ENCODE measurements around the gene TRAPPC6A.

TRAPPC6A gene

DNA sequence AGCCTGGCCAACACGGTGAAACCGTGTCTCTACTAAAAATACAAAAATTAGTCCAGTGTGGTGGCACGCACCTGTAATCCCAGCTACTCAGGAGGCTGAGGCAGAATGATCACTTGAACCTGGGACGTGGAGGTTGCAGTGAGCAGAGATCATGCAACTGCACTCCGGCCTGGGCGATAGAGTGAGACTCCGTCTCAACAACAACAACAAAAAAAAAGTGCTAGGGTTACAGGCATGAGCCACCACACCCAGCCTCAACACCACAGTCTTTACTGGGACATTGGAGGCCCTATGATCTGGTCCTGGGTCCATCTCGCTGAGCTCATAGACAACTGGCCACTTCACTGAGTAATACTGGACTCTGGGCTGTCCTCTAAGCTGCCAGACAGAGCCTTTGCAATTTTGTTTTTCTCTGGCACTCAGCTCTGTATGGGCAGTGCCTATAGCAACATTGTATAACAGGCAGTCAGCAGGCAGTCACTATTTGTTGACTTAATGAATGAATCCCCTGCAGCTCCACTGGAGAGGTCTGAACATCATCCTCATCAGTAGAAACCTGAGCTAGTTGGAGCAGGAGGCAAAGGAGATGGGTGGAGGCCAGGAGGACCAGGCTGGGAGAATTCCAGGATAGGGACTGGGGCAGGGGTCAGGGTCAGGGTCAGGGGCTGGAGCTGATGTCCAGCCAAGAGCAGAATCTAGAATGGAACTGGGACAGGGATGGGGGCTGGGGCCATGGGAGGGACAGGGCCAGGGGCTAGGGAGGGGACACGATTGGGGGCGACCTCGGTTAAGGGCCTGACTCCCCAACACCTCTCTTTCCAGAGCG is 8.7 kb upstream of the TRAPPC6A start:
- DNase-seq (ENCODE audit: low spot score): no peak

DNA sequence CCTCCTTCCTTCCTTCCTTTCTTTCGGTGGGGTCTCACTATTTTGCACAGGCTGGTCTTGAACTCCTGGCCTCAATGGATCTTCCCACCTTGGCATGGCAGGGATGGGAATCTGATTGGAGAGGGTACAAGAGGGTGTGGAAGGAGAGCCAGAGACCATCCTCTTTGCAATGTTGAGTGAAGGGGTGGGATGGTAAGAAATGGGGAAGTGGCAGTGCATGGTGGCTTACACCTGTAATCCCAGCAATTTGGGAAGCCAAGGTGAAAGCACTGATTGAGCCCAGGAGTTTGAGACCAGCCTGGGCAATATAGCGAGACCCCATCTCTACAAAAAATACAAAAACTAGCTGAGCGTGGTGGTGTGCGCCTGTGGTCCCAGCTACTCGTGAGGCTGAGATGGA is 6.1 kb upstream of the TRAPPC6A start:
- no peak for DNase-seq (ENCODE audit: low spot score)

DNA sequence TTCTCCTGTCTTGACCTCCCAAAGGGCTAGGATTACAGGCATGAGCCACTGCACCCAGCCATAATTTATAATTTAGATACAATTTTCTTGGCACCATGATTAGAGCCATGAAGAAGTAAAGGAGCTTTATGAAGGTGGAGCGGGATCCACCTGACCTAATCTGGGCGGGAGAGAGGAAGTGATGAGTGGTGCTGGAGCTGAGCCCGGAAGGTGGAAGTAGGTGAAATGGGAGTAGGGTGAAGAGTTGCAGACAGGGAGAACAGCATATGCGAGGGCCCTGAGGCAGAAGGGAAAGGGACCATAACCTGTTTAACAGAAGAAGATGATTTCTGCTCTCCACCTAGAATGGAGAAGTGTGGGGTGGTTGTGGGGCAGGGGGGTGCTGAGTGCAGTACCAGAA is 4.7 kb upstream of the TRAPPC6A start:
- no peak for DNase-seq (ENCODE audit: low spot score)

DNA sequence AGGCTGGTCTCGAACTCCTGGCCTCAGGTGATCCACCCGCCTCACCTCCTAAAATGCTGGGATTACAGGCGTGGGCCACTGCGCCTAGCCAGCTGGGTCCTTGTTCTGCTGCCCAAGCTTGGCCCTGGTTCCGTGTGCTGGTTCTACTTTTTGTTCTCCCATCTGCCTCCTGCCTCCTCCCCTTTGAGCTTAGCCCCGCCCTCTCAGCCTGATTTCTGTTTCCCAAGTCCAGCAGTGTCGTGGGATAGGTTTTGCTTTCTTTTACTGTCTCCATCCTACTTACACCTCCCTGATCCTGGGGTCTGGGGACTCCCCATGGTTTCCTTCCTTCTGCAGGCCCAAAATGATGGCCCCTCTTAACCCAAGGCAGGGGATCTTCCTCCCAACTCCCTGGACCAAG is 2.9 kb upstream of the TRAPPC6A start:
- DNase-seq (ENCODE audit: low spot score): no peak

DNA sequence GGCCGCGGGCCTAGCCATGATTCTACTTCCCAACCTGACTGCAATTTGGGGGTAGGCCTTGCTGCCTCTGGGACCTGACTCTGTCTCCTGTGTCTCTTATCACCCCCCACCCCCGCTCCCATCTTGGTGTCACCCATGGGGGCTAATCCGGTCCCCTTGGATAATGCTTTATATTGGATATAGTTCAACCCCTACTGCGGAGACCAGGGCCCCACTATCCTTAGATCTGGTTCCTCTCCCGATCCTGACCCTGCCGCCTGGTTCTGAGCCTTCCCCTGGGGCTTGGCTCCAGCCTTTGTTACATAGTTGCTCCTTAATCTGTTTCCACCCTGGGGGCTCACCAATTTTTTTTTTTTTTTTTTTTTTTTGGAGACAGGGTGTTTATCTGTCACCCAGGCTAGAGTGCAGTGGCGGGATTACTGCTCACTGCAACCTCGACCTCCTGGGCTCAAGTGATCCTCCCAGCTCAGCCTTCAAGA is 1.9 kb upstream of the TRAPPC6A start:
- no peak for DNase-seq (ENCODE audit: low spot score)

DNA sequence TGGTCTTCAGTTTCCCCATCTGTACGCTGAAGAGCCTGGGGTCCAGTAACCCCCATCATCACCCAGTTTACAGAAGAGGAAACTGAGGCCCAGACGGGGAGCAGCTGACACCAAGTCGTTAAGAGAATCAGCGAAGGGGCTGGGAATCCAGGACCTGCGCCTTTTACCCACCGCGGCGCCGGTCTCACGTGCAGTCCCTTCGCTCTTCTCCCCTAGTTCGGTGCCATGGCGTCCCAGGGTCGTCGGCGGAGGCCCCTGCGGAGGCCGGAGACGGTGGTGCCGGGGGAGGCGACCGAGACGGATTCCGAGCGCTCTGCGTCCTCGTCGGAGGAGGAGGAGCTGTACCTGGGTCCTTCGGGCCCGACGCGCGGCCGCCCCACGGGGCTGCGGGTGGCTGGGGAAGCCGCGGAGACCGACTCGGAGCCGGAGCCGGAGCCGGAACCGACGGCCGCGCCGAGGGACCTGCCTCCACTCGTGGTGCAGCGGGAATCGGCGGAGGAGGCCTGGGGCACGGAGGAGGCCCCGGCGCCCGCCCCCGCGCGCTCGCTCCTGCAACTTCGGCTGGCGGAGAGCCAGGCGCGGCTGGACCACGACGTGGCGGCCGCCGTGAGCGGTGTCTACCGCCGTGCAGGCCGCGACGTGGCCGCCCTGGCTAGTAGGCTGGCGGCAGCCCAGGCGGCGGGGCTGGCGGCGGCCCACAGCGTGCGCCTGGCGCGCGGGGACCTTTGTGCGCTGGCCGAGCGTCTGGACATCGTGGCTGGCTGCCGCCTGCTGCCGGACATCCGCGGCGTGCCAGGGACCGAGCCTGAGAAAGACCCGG is 1.2 kb upstream of the TRAPPC6A start:
- DNase-seq (ENCODE audit: low spot score): peak; percentile 44

DNA sequence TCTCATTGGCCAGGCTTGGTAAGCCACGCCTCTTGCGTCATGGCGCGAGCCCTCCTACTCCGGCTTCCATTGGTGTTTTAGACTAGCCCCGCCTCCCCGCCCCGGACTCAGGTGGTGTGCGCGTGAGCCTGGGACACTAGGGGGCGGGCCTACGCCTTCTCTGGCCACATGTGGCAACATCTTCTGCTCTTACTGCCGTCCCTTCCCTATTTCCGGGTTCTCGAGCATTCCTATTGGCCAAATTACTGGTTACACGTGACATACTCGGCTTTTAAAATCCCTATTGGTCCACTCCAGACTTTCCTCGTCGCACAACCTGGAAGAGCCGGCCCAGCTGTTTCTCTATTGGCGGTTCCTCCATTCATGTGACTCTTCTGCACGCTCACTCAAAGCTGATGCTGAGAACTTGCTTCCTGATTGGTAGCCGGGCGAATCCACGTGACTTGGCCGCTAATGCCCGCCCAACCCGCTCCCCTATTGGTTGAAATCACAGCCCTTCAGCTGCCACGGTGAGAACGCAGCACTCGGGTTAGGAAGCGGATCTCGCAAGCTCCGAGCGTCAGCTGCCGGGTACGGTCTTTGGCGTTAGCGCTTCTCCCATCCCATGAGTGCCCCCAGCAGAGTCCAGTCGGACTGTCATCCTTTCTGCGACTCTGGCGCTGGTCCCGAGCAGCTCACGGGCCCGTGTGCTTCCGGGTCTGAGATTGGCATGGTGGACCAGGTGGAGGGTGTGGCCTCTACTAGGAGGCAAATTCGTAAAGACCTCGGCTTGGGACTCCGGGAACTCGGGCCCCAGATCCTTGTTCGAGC is 430 bp upstream of the TRAPPC6A start, which contains the start of gene BLOC1S3:
Gene BLOC1S3, plus strand, starts transcription at position 523 of the 810 bp plus-strand sequence. CDS start 513 bp downstream, outside the sequence.
- DNase-seq (ENCODE audit: low spot score): peak; percentile 100

DNA sequence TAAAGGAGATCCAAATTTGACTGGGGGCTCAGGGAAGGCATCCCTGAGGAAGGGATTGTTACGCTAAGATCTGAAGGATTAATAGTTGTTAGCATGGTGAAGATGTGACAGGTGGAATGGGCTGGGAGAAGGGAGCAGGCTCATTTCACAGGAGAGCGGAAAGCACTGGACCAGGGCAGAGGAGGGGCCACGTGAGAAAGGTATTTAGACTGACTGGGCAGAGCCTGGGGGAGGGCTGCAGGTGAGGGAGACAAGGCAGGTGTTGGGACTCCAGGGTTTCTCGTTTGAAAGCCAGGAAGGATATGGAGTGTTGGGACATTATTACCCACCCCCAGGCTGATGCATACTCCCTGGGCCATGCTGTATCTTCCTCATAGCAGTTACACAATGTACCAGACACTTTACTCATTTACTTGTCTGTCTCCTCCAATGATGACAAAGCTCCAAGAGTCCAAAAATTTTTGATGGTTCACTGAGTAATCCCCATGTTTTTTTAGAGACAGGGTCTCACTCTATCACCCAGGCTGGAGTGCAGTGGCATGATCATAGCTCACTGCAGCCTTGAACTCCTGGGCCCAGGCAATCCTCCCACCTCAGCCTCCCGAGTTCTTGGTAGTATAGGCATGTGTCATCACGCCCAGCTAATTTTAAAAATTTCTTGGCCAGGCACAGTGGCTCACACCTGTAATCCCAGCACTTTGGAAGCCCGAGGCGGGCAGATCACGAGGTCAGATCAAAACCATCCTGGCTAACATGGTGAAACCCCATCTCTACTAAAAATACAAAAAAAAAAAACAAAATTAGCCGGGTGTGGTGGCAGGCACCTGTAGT is 2.3 kb downstream of the TRAPPC6A start:
- peak; percentile 47 for DNase-seq (ENCODE audit: low spot score)

DNA sequence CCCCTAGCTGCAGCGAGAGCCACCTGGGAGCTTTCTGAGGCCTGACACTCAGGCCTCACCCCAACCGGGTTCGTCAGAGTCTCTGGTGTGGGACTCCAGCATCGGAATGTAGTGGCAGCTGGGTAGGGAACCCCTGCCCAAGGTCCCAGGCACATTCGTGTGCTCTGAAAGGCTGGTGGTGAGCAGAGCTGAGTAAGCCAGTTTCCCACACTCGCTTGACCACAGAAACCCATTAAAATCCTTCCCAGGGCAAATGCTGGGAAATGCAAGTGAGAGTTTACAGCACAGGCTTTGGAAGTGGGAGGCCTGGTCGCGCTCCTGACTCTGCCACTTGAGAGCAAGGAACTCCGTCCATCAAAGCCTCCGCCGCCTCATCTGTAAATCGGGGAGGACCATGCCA is 4.2 kb downstream of the TRAPPC6A start:
- DNase-seq (ENCODE audit: low spot score): peak; percentile 77

DNA sequence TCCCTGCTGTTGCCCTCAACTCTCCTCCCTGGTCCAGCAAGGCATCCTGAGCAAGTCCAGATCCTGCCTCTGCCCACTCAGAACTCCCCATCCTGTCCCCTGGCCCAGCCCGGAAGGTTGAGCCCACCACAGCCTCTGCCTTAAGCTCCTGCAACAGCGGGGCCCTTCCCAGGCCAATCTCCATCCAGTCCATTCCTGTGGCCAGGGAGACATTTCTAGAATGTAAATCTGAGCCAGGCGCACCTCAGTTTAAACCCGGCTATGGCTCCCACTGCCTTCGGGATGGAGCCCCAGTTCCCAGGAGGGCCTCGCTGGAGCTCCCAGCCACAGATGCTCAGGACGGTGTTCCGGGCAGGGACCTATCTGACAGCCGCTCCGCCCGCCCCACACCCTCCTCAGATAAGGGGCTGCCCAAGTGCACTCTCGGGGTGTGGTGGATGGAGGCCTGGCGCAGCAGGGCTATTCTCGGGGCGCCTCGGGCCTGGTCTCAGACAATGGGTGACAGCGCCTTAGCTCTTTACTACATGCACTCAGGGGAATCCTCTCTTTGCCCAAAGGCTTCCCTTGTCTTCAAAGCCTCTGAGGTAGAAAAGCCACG is 5.3 kb downstream of the TRAPPC6A start:
- no peak for DNase-seq (ENCODE audit: low spot score)

DNA sequence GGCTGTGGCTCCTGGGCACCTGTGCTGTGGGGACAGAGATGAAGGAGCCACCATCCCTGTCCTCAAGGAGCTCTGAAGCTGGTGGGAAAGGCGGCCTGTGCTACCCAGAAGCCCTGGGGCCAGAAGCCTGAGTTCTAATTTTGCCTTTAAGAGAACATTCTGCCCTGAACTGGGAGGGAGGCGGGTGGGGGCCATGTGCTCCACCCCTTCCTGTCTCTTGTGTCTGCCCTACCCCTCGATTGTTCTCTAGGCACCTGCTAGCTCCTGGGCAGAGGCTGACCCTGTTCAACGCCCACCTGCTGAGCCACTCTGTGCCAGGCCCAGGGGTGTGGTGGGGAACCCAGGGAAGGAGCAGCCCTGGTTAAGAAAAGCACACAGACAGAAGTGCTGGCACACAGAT is 5.9 kb downstream of the TRAPPC6A start:
- DNase-seq (ENCODE audit: low spot score): no peak

DNA sequence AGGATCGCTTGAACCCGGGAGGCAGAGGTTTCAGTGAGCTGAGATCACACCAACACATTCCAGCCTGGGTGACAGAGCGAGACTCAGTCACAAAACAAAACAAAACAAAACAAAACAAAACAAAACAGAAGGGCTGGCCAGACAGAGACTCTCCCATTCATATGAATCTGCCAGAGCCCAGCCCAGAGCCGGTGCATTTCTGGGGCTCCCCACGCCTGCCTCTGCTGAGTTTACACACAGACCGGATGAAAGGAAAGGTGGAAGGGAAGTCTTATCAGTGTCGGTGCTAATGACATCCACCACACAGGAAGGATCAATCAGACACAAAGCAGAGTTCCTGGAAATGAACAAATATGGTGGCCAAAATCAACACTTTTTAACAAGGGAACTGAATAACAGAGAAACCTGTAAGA is 6.8 kb downstream of the TRAPPC6A start:
- DNase-seq (ENCODE audit: low spot score): no peak

DNA sequence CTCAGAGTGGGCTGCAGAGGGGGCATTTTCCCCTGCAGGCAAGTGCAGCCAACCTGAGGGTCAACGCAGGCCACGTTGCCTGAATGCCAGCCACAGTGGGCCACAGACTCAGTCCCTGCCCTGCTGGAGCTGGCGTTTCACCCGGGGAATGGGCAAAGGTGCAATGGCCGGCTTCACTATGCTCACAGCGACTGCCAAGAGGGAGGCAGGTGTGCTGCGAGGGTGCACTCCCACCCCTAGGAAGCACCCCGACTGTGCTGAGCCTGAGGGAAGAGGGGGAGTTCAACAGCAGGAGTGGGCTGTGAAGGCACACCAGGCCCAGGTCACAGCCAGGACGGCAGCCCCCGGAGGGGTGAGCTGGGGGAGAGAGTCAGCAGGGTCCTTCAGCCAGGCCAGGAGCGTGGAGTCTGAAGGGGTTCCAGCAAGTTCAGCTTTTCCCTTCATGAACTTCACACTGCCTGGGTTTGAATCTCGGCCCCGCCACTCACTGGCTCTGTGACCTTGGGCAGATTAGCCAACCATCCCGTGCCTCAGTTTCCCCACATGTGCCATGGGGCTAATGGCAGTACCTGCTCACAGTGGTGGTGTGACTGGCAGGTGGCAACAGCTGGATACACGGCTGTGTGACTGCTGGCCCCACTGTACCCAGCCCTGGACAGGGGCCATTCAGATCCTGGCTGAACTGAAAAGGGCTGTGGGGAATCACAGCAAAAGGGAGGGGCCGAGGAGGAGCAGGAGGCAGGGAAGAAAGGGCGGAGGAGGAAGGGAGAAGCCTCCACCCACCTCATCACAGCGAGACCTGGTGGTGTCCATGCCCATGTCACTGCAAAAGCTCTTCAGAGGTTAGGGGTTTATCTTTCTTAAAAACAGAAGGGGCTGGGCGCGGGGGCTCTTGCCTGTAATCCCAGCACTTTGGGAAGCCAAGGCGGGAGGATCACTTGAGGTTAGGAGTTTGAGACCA is 7.6 kb downstream of the TRAPPC6A start:
- DNase-seq (ENCODE audit: low spot score): no peak

DNA sequence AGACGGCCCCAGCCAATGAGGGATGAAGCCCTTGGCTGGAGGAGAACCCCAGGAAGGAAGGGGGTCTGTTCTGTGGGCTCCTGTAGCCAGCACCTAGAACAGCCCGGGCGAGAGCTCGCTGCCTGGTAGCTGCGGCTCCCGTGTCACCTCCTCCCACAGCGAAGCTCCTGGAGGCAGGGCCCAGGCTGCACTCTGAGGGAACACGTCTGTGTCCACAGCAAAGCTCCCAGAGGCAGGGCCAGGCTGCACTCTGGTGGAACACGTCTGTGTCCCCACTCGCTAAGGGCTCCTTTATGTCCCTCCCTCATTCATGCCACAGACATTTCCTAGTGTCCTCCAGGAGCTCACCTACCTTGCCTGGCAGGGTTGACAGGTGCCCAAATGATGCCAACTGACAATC is 8.4 kb downstream of the TRAPPC6A start:
- DNase-seq (ENCODE audit: low spot score): no peak

DNA sequence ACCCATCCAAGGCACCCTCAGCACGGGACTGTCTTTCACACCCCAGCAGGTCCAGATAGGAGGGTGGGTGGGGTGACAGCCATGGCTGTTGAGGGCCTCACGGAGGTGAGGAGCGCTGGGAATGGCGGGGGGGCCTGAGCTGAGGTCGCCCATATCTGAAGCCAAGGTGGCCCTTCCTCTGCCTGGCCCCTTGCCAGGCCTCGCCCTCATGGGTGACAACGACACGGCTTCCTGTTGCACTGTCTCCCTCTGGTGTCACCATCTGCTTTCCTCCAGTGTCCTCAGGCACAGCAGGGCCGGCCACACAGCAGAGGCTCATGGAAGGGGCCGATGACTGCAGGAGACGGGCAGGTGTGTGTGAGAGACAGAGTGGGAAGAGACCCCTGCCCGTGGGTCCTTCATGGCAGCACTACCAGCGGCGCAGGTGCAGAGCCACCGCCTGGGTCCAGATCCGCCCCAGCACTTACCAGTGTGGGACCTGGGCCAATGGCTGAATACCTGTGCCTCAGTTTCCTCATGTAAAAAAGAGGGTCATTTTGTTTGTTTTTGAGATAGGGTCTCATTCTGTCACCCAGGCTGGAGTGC is 9.2 kb downstream of the TRAPPC6A start:
- DNase-seq (ENCODE audit: low spot score): no peak

DNA sequence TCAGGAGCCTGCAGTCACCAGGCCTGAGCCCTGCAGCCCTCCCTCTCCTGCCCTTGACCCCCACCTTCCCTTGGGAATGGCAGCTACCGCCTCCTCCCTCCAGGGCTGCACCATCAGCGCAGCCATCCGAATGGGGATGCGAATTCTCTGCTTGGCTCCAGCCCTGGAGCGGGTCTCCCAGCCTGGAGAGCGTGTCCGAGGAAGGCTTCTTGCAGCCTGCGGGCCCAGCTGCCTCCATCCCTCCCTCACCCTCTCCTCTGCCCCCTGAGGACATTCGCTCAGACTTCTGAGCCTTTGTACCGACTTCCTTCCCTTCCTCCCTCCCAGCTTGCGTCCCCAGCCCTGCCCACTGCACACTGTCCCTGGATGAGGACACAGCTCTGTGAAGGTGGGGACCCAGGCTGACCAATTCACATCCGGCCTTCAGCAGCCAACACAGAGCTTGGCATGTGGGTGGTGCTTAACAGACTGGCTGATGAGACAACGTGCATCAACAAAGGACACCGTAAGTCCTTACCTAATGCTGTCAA is 11.2 kb downstream of the TRAPPC6A start:
- DNase-seq (ENCODE audit: low spot score): no peak

DNA sequence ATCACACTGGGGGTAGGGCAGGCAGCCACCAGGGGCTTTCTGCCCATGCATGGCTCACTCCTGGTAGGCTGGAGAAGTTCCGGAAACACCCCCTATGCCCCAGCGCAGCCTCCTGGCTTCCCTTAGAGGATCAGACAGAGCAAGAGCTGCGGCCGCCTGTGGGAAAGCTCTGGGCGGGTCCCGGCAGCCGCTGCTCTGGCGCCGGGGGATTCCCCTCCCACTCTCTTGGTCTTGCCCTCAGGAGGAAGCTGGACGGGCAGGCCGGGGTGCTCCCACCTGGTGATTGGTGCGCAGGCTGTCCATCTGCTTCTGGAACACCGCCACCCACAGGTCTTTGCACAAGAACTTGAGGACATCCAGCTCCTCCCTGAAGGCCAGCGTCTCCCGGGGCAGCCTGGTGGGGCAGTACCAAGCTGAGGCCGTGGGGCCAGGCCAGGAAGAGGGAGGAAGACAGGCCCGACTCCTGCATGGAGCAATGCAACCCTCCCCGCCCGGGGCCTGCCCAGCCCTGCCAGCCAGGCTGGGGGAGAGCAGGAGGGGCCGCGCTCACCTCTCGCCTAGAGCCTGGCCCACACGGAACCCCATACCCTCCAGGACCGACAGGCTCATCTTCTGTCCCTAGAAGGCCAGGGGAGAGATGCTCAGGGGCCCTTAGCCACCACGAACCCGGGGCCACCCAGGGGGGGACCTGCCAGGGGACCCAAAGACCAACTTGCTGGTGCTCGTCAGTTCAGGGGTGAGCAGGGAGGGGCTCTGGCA is 13.3 kb downstream of the TRAPPC6A start:
- DNase-seq (ENCODE audit: low spot score): peak; percentile 77

DNA sequence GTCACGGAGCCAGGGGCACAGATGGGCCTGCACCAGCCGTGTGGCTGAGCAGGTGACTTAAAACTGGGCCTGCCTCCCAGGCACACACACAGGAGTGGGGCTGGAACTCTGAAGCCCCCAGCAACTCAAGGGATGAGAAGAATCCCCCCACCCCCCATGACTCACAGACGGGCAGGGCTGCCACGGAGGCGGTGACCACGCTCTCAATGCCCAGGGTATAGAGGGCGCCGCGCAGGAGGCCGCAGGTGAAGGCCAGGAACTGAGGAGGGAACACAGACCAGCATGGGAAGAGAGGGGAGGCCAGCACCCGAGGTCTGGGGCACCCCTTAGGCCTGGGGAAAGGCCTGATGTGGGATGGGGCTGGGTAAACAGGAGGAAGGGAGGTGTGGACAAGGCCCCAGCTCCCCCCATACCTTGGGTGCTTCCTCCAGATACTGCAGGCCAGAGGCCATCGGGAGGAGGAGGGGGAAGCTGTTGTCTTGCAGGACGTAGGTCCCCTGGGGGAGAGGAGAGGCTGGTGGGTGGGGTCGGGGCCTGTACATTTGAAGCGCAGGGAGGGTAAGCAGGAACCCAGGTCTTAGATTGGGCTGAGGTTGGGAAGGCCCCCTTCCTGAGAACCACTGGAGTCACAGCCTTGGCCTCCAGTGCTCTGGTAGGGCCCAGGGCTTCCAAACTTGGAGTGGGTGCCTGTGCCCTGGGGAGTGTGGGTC is 14.1 kb downstream of the TRAPPC6A start:
- DNase-seq (ENCODE audit: low spot score): no peak

Measured in kidney tubule cell (primary cell).